GM10248 (cell line): ENCODE data around the gene ANXA3.

Source experiments
- CTCF ChIA-PET: fragments of 300-600 bp; sonication (Branson Sonifier 250); formaldehyde crosslinking; extraction: SDS; loops from one replicate; lab custom pipeline; 2021; ENCODE audit warnings: antibody characterized with exemption; lab: Yijun Ruan, JAX
- POLR2A ChIA-PET: fragments of 350-650 bp; sonication (Branson Sonifier 250); formaldehyde crosslinking; extraction: SDS; loops from one replicate; lab custom pipeline; 2020; ENCODE audit warnings: antibody characterized with exemption; lab: Yijun Ruan, JAX
- DNase-seq: peaks from one replicate; pipeline ENCODE4 v3.0.0; 2012; ENCODE audit errors: extremely low spot score
- TF ChIP-seq, protein P1 (sequence below): IDR thresholded peaks from 2 replicates; pipeline ENCODE4 v1.5.1; 2012; ENCODE audit warnings: mild to moderate bottlenecking, low read depth; ENCODE audit errors: extremely low read depth, missing control alignments, control extremely low read depth

ANXA3 gene

GRCh38 chr4:78513411-78513975 is 38.1 kb upstream of the ANXA3 start:
- TF ChIP-seq, protein P1, sequence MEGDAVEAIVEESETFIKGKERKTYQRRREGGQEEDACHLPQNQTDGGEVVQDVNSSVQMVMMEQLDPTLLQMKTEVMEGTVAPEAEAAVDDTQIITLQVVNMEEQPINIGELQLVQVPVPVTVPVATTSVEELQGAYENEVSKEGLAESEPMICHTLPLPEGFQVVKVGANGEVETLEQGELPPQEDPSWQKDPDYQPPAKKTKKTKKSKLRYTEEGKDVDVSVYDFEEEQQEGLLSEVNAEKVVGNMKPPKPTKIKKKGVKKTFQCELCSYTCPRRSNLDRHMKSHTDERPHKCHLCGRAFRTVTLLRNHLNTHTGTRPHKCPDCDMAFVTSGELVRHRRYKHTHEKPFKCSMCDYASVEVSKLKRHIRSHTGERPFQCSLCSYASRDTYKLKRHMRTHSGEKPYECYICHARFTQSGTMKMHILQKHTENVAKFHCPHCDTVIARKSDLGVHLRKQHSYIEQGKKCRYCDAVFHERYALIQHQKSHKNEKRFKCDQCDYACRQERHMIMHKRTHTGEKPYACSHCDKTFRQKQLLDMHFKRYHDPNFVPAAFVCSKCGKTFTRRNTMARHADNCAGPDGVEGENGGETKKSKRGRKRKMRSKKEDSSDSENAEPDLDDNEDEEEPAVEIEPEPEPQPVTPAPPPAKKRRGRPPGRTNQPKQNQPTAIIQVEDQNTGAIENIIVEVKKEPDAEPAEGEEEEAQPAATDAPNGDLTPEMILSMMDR = no peak
- CTCF ChIA-PET = interaction anchor here (0.8 kb wide), 1 partner anchor 12 kb away, joined by 3 read pairs; no protein-coding TSS in a partner anchor
- POLR2A ChIA-PET = no interaction called here
- DNase-seq = no peak

DNA sequence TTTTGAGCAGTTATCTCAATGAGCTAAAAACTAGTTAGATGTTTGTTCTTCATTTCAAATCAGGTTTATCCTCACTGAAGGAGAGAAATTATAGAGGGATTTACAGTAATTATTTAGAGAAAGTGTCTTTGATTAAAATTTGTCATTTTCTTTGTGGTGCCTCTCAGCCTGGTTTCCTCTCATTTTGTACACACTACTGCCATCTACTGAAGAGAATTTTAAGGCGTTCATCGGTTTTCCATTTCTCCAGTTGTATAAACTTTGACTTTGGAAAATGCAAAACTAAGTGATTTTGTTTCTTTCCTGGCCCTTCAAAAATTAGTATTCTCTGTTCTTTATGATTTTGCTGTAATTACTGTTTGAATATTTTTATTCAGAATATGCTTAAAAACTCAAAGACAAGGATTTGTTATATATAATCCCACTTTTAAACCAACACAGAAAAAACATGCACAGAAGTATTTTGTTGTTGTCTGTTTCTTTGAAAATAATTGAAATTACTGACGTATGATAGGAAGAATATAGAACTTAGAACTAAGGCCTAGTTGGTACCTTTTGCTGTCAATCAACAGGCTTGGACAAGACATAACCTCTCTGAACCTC is 34.4 kb upstream of the ANXA3 start:
- ChIA-PET POLR2A (no interaction called here), CTCF (interaction anchor here (1.3 kb wide), 1 partner anchor 557 kb away, joined by 3 read pairs; no protein-coding TSS in a partner anchor)
- no peak for DNase-seq
- TF ChIP-seq, protein P1 = peak; percentile 38

GRCh38 chr4:78518561-78518960 is 33.0 kb upstream of the ANXA3 start:
- TF ChIP-seq, protein P1 = no peak
- no peak for DNase-seq
- ChIA-PET POLR2A (no interaction called here), CTCF (interaction anchor here (1.3 kb wide), 1 partner anchor 559 kb away, joined by 3 read pairs; no protein-coding TSS in a partner anchor)

GRCh38 chr4:78519962-78520361 is 31.6 kb upstream of the ANXA3 start:
- DNase-seq = no peak
- POLR2A ChIA-PET = no interaction called here
- TF ChIP-seq, protein P1 = no peak
- CTCF ChIA-PET = no interaction called here

DNA sequence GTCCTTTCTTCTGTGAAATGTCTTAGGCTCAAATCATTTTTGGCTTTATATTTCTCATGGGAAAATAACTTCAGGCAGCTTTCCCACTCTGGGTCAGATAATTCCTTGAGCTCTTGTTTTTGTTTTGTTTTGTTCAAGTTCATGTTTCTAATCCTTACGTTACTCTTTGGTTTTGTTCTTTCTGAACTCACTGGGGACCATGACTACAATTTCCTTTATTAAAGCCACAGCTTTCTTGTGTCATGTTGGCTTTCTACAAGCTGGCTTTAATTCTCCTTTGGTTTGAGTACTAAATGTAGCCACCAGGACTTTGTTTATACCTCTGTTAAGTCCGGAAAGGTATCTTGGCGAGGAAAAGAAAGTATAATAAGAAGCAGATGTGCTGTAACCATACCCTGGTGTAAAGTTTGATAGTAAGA is 30.8 kb upstream of the ANXA3 start:
- ChIA-PET CTCF (no interaction called here), POLR2A (no interaction called here)
- TF ChIP-seq, protein P1 = no peak
- DNase-seq = no peak

DNA sequence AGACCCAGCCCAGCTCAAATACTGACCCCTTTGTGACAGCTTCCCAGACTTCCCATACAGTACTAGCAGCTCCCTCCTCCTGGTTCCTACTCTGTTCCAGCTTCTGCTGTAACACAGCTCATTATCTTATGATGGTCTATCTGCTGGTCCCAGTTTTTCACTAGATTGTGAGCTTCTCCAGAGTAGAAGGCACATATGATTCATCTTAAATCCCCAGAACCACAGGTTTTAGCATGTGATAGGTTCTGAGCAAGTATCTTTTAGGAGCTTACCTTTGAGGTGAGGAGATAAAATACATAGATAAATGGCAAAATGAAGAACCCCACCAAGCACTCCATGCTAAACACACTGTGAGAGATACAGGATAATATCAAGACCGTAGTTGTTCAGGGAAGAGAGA is 27.6 kb upstream of the ANXA3 start:
- no peak for DNase-seq
- ChIA-PET POLR2A (no interaction called here), CTCF (interaction anchor here (1.5 to 1.6 kb wide), 2 partner anchors 10 to 13 kb away, joined by 3 to 4 read pairs; no protein-coding TSS in a partner anchor)
- TF ChIP-seq, protein P1 = no peak
